Osteocyte (in vitro differentiated cells): Measurements from ENCODE around the gene LHFPL3. TPM values are rescaled to one million over a fixed set of nuclear protein-coding genes. Genes with fewer than 3 reads are reported as not detected.

ENCODE experiments used
- DNase-seq: peaks from one replicate; pipeline ENCODE4 v3.0.0; 2021; ENCODE audit warnings: mixed read lengths; ENCODE audit not compliant: unreplicated experiment; ENCODE audit errors: extremely low spot score
- H3K27ac Mint-ChIP-seq: one replicate; pipeline ENCODE4 v1.8.0; 2021; ENCODE audit warnings: mild to moderate bottlenecking, mixed read lengths; ENCODE audit not compliant: unreplicated experiment
- H3K27me3 Mint-ChIP-seq: one replicate; pipeline ENCODE4 v1.8.0; 2021; ENCODE audit warnings: mixed read lengths; ENCODE audit not compliant: unreplicated experiment
- H3K36me3 Mint-ChIP-seq: one replicate; pipeline ENCODE4 v1.8.0; 2021; ENCODE audit warnings: mixed read lengths; ENCODE audit not compliant: unreplicated experiment
- H3K4me1 Mint-ChIP-seq: one replicate; pipeline ENCODE4 v1.8.0; 2021; ENCODE audit warnings: mixed read lengths; ENCODE audit not compliant: unreplicated experiment
- H3K4me3 Mint-ChIP-seq: one replicate; pipeline ENCODE4 v1.8.0; 2021; ENCODE audit warnings: mild to moderate bottlenecking, moderate library complexity, mixed read lengths; ENCODE audit not compliant: unreplicated experiment
- H3K9me3 Mint-ChIP-seq: one replicate; pipeline ENCODE4 v1.8.0; 2021; ENCODE audit warnings: mixed read lengths; ENCODE audit not compliant: unreplicated experiment
- total RNA-seq: library from RNA; stranded (reverse); gene quantifications from 2 replicates; pipeline ENCODE4 v1.2.1, GENCODE V29; 2021
- TF ChIP-seq, protein P1 (sequence below): fragments of 200-600 bp; sonication (generic); IDR thresholded peaks from 2 replicates; pipeline ENCODE4 v1.5.0; 2021; ENCODE audit warnings: antibody characterized with exemption, mild to moderate bottlenecking, moderate library complexity

LHFPL3 gene
- total RNA-seq, 1 donor from 2014 or later = not detected

DNA sequence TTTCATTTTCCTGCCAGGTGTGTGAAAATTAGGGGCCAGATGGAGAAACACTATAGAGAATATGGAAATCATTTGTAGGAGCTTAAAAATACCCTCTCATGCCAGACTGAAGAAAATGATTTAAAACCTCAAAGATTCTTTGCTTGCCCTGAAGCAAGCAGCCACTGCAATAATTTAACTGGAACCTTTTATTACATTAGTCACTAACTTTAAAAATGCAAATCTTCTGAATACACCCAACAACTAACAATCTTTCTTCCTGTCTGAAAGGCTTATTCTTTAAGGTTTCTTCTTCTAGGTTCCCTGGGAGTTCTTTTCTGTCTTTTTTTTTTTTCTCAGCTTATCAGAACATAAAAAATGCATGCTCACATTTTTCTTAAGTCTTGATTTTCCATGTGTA lies 447.1 kb downstream of the LHFPL3 start:
- H3K4me1 Mint-ChIP-seq = no peaks in the 10 kb centered on the region
- no peak overlapping the region for H3K27ac Mint-ChIP-seq
- no peak for DNase-seq
- no peak overlapping the region for H3K4me3 Mint-ChIP-seq
- H3K36me3 Mint-ChIP-seq = no peaks in the 10 kb centered on the region
- TF ChIP-seq, protein P1, sequence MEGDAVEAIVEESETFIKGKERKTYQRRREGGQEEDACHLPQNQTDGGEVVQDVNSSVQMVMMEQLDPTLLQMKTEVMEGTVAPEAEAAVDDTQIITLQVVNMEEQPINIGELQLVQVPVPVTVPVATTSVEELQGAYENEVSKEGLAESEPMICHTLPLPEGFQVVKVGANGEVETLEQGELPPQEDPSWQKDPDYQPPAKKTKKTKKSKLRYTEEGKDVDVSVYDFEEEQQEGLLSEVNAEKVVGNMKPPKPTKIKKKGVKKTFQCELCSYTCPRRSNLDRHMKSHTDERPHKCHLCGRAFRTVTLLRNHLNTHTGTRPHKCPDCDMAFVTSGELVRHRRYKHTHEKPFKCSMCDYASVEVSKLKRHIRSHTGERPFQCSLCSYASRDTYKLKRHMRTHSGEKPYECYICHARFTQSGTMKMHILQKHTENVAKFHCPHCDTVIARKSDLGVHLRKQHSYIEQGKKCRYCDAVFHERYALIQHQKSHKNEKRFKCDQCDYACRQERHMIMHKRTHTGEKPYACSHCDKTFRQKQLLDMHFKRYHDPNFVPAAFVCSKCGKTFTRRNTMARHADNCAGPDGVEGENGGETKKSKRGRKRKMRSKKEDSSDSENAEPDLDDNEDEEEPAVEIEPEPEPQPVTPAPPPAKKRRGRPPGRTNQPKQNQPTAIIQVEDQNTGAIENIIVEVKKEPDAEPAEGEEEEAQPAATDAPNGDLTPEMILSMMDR = no peak
- no peaks in the 10 kb centered on the region for H3K9me3 Mint-ChIP-seq
- H3K27me3 Mint-ChIP-seq = no peaks in the 10 kb centered on the region

DNA sequence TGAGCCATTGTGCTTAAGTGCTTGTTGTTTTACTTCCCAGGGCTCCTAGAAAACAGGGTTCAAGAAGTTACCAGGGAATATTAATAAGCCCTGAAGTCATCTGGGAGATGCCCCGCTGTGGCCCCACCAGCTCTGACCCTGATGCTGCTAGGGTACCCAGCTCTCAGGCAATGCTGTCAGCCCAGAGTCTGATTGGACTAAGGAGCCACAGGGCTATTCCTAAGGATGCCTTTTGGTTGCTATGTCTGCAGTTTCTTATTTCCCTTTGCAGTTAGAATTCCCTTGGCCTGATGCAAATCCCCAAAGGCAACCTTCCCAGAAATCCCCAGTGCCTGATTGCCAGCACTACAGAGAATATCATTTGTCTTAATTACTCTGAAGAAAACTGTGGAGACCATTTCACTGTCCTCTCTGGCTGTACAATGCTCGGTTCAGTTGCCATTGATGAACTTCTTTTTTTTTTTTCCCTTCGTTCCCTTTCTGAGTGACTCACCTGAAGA lies 448.9 kb downstream of the LHFPL3 start:
- no peak for DNase-seq

GRCh38 chr7:104779888-104780287 lies 451.5 kb downstream of the LHFPL3 start:
- H3K27me3 Mint-ChIP-seq = peaks cover 5% of the 10 kb centered on the region
- H3K4me3 Mint-ChIP-seq = no peak overlapping the region
- no peaks in the 10 kb centered on the region for H3K36me3 Mint-ChIP-seq
- H3K9me3 Mint-ChIP-seq = no peaks in the 10 kb centered on the region
- H3K4me1 Mint-ChIP-seq = no peaks in the 10 kb centered on the region
- TF ChIP-seq, protein P1 = no peak
- H3K27ac Mint-ChIP-seq = no peak overlapping the region
- DNase-seq = no peak

More for the DNA sequence above, 448.9 kb downstream of the LHFPL3 start:
- Mint-ChIP-seq H3K4me3 (no peak overlapping the region), H3K36me3 (no peaks in the 10 kb centered on the region), H3K4me1 (no peaks in the 10 kb centered on the region), H3K27ac (no peak overlapping the region), H3K9me3 (no peaks in the 10 kb centered on the region), H3K27me3 (no peaks in the 10 kb centered on the region)
- TF ChIP-seq, protein P1 = no peak

GRCh38 chr7:104784686-104785085 lies 456.3 kb downstream of the LHFPL3 start:
- Mint-ChIP-seq H3K27ac (no peak overlapping the region), H3K27me3 (peaks cover 9% of the 10 kb centered on the region), H3K4me3 (no peak overlapping the region), H3K36me3 (no peaks in the 10 kb centered on the region), H3K9me3 (no peaks in the 10 kb centered on the region), H3K4me1 (no peaks in the 10 kb centered on the region)
- TF ChIP-seq, protein P1 = no peak
- no peak for DNase-seq

DNA sequence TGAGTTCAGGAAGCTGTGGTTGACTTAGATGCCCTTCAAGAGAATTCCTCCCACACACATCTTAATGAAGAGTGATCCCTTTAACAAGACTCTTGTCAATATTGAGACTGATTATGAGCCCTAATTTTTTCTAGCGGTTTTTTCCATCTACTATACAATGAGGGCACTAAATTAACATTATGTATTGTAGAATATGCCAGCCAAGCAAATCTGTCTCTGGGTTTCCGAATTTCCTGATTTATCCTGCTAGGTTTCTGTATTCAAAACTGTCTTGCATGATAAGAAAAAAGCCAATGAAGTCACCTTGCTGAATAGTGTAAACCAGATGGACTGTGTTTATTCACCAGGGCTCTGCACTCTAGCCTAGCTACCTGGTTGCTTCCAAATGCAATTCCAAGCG lies 461.4 kb downstream of the LHFPL3 start:
- Mint-ChIP-seq H3K9me3 (no peaks in the 10 kb centered on the region), H3K36me3 (no peaks in the 10 kb centered on the region), H3K27me3 (peaks cover 4% of the 10 kb centered on the region), H3K27ac (no peak overlapping the region), H3K4me3 (no peak overlapping the region), H3K4me1 (no peaks in the 10 kb centered on the region)
- DNase-seq = no peak
- TF ChIP-seq, protein P1 = no peak
